Posterior vena cava (tissue), 2 donors: ENCODE results near the gene PDIA3. TPM values are rescaled to one million over a fixed set of nuclear protein-coding genes. Genes with fewer than 3 reads are reported as not detected.
"Not testable (repeated sequence)": the region's sequence is repeated elsewhere in the genome, so short reads cannot be mapped to it uniquely, and the experiment has no call there.

ENCODE experiments used
- DNase-seq: peaks from one replicate; pipeline ENCODE4 v3.0.0-alpha.2; 2020; ENCODE audit warnings: low spot score
- intact Hi-C, 2 donors: fragments of 100-400 bp; cut with DNase I; formaldehyde crosslinking; loops; one replicate each; pipeline versions ENCODE4 v1.14.1 to v1.14.2; 2022 to 2023
- microRNA-seq, 2 donors: library from miRNA; unstranded; fragments of <30 nt; microRNA quantifications; one replicate each; pipeline ENCODE4 v1.2.0, GENCODE V29; 2020 to 2021; ENCODE audit warnings: borderline microRNAs expressed in 2 of 2
- total RNA-seq, 2 donors: library from RNA; stranded (reverse); fragmentation: NEBNext Ultra II Directional; extraction: Animal tissue kit (Norgen Biotek cat#: 25700); gene quantifications; one replicate each; pipeline ENCODE4 v1.2.1, GENCODE V29; 2021
- donor health status: DM: yes; HTN: yes; CAD: no.
- donor health status: DM: yes; HTN: yes; CAD: no.

PDIA3 gene
- total RNA-seq, 2 donors from 2014 or later = 258 to 368 TPM

GRCh38 chr15:43808435-43808950 lies 62.3 kb downstream of the PDIA3 start:
- intact Hi-C loops = loop anchor here in 1 of 2 donors (5.0 kb wide), 1 partner anchor 591 kb away; no protein-coding TSS in a partner anchor
- DNase-seq = no peak

- intact Hi-C loops = loop anchor here in 1 of 2 donors (5.0 kb wide), 1 partner anchor 592 kb away; no protein-coding TSS in a partner anchor
These were observed 62.9 kb downstream of the PDIA3 start for GRCh38 chr15:43808960-43809678.

GRCh38 chr15:43815064-43815463 lies 68.8 kb downstream of the PDIA3 start:
- intact Hi-C loops, DNase-seq: not testable (repeated sequence)

More at GRCh38 chr15:43808960-43809678, 62.9 kb downstream of the PDIA3 start:
- DNase-seq = no peak

- no peak for DNase-seq
- intact Hi-C loops = no loop called here
These were observed 75.3 kb downstream of the PDIA3 start for GRCh38 chr15:43821505-43821904.

Small RNAs within 50 kb of the gene (microRNA-seq; reads per million reads assigned to microRNA genes)
- 0 reads per million in 2 donors for gene MIR1282

Other genes with a start within 250 kb of the PDIA3 start
- gene MAP1A, start 228.8 kb upstream of the PDIA3 start, total RNA-seq = 10 to 100 TPM; 66.8 to 67.7 TPM
- gene PPIP5K1, start 156.2 kb upstream of the PDIA3 start, total RNA-seq = 10 to 100 TPM; 22.7 to 31.5 TPM
- not detected for gene CKMT1B, start 152.4 kb upstream of the PDIA3 start, total RNA-seq
- under 1 TPM; 0.19 to 0.56 TPM for gene STRC, start 127.6 kb upstream of the PDIA3 start, total RNA-seq
- 1 to 10 TPM; 3.1 to 3.2 TPM for gene CATSPER2, start 97.6 kb upstream of the PDIA3 start, total RNA-seq
- gene CKMT1A, start 52.6 kb upstream of the PDIA3 start, total RNA-seq = not detected
- 1 to 10 TPM; 2.2 TPM for gene ELL3, start 30.5 kb downstream of the PDIA3 start, total RNA-seq
- 100 to 1,000 TPM; 618 to 766 TPM for gene SERF2, start 45.9 kb downstream of the PDIA3 start, total RNA-seq
- not detected for gene SERINC4, start 53.8 kb downstream of the PDIA3 start, total RNA-seq
- gene HYPK, start 54.2 kb downstream of the PDIA3 start, total RNA-seq = 10 to 100 TPM; 11.3 to 11.9 TPM
- 10 to 100 TPM; 16.6 to 17.7 TPM for gene MFAP1, start 78.3 kb downstream of the PDIA3 start, total RNA-seq
- 1 to 10 TPM; 3.9 to 6.2 TPM for gene WDR76, start 80.6 kb downstream of the PDIA3 start, total RNA-seq